ENCODE data around the gene FAM90A1. TPM values are rescaled to one million over a fixed set of nuclear protein-coding genes. Genes with fewer than 3 reads are reported as not detected.
"Not testable (repeated sequence)": the region's sequence is repeated elsewhere in the genome, so short reads cannot be mapped to it uniquely, and the experiment has no call there.

The FAM90A1 gene
- total and polyA plus RNA-seq, 5 donors: 0.07 to 0.51 (median 0.23) TPM; not detected in 1

- H3K9me3 ChIP-seq (ENCODE audit: control insufficient read depth, low read length); intact Hi-C loops (cut with DNase I); H3K4me1 ChIP-seq (ENCODE audit: control insufficient read depth, insufficient read depth, low read length); H3K27ac ChIP-seq (ENCODE audit: low read length); H3K27me3 ChIP-seq (ENCODE audit: control insufficient read depth, insufficient read depth); ATAC-seq: not testable (repeated sequence)
- peak overlapping the region; percentile 47 for H3K4me3 ChIP-seq (ENCODE audit: low read length)
- WGBS: under 1% methylated on average over 33 of the region's 35 CpGs
- DNase-seq: peak in 1 of 3 donors; percentile 91
Observed at GRCh38 chr12:8243682-8244161, 16.3 kb upstream of the FAM90A1 start.

GRCh38 chr12:8242880-8243681, 15.7 kb upstream of the FAM90A1 start:
- peak overlapping the region; percentile 56 for H3K4me3 ChIP-seq (ENCODE audit: low read length)
- H3K9me3 ChIP-seq (ENCODE audit: control insufficient read depth, low read length); intact Hi-C loops (cut with DNase I); H3K4me1 ChIP-seq (ENCODE audit: control insufficient read depth, insufficient read depth, low read length); H3K27me3 ChIP-seq (ENCODE audit: control insufficient read depth, insufficient read depth): not testable (repeated sequence)
- DNase-seq: peak; percentile 97 to 100 (median 99)
- H3K27ac ChIP-seq (ENCODE audit: low read length): peak overlapping the region; percentile 72
- under 1% methylated on average over 57 of the region's 57 CpGs for WGBS
- ATAC-seq: peak; percentile 100

- H3K4me1 ChIP-seq (ENCODE audit: control insufficient read depth, insufficient read depth, low read length); H3K27ac ChIP-seq (ENCODE audit: low read length); DNase-seq; H3K27me3 ChIP-seq (ENCODE audit: control insufficient read depth, insufficient read depth); ATAC-seq; intact Hi-C loops (cut with DNase I); H3K9me3 ChIP-seq (ENCODE audit: control insufficient read depth, low read length): not testable (repeated sequence)
- under 1% methylated on average over 28 of the region's 28 CpGs for WGBS
- H3K4me3 ChIP-seq (ENCODE audit: low read length): peak overlapping the region; percentile 56
Observed at GRCh38 chr12:8242622-8242879, 15.1 kb upstream of the FAM90A1 start.

GRCh38 chr12:8241917-8242621, 14.7 kb upstream of the FAM90A1 start:
- ATAC-seq; intact Hi-C loops (cut with DNase I); H3K9me3 ChIP-seq (ENCODE audit: control insufficient read depth, low read length); H3K27me3 ChIP-seq (ENCODE audit: control insufficient read depth, insufficient read depth); H3K27ac ChIP-seq (ENCODE audit: low read length); H3K4me1 ChIP-seq (ENCODE audit: control insufficient read depth, insufficient read depth, low read length): not testable (repeated sequence)
- H3K4me3 ChIP-seq (ENCODE audit: low read length): peak overlapping the region; percentile 56
- peak in 1 of 3 donors; percentile 67 for DNase-seq
- 9% methylated on average over 19 of the region's 20 CpGs for WGBS

- H3K9me3 ChIP-seq (ENCODE audit: control insufficient read depth, low read length); intact Hi-C loops (cut with DNase I); H3K4me3 ChIP-seq (ENCODE audit: low read length); DNase-seq; H3K4me1 ChIP-seq (ENCODE audit: control insufficient read depth, insufficient read depth, low read length); ATAC-seq; H3K27me3 ChIP-seq (ENCODE audit: control insufficient read depth, insufficient read depth); H3K27ac ChIP-seq (ENCODE audit: low read length): not testable (repeated sequence)
- WGBS: 63% methylated on average over 13 of the region's 13 CpGs
Observed at GRCh38 chr12:8240340-8241114, 13.1 kb upstream of the FAM90A1 start.

GRCh38 chr12:8237031-8237430, 9.6 kb upstream of the FAM90A1 start:
- 70% methylated on average over 12 of the region's 12 CpGs for WGBS
- DNase-seq; H3K4me1 ChIP-seq (ENCODE audit: control insufficient read depth, insufficient read depth, low read length); H3K9me3 ChIP-seq (ENCODE audit: control insufficient read depth, low read length); ATAC-seq; H3K27ac ChIP-seq (ENCODE audit: low read length); H3K4me3 ChIP-seq (ENCODE audit: low read length); H3K27me3 ChIP-seq (ENCODE audit: control insufficient read depth, insufficient read depth): not testable (repeated sequence)
- intact Hi-C loops (cut with DNase I): loop anchor here in 1 of 4 donors (5.0 kb wide), 1 partner anchor 130 kb away; no protein-coding TSS in a partner anchor

GRCh38 chr12:8235316-8236157, 8.1 kb upstream of the FAM90A1 start:
- H3K27me3 ChIP-seq (ENCODE audit: control insufficient read depth, insufficient read depth); H3K27ac ChIP-seq (ENCODE audit: low read length); H3K4me3 ChIP-seq (ENCODE audit: low read length); H3K4me1 ChIP-seq (ENCODE audit: control insufficient read depth, insufficient read depth, low read length); H3K9me3 ChIP-seq (ENCODE audit: control insufficient read depth, low read length); DNase-seq; ATAC-seq: not testable (repeated sequence)
- intact Hi-C loops (cut with DNase I): loop anchor here in 1 of 4 donors (5.0 kb wide), 1 partner anchor 128 kb away; no protein-coding TSS in a partner anchor
- WGBS: 90% methylated on average over 26 of the region's 26 CpGs

GRCh38 chr12:8234746-8235145, 7.3 kb upstream of the FAM90A1 start:
- not testable (repeated sequence) for H3K9me3 ChIP-seq (ENCODE audit: control insufficient read depth, low read length); H3K4me3 ChIP-seq (ENCODE audit: low read length); H3K27me3 ChIP-seq (ENCODE audit: control insufficient read depth, insufficient read depth); H3K27ac ChIP-seq (ENCODE audit: low read length); H3K4me1 ChIP-seq (ENCODE audit: control insufficient read depth, insufficient read depth, low read length); ATAC-seq; DNase-seq
- WGBS: 73% methylated on average over 7 of the region's 7 CpGs
- intact Hi-C loops (cut with DNase I): loop anchor here in 2 of 4 donors (5.0 kb wide), 1 partner anchor 127 kb away; no protein-coding TSS in a partner anchor

- not testable (repeated sequence) for ATAC-seq; H3K9me3 ChIP-seq (ENCODE audit: control insufficient read depth, low read length); H3K4me1 ChIP-seq (ENCODE audit: control insufficient read depth, insufficient read depth, low read length); H3K27ac ChIP-seq (ENCODE audit: low read length); H3K4me3 ChIP-seq (ENCODE audit: low read length); H3K27me3 ChIP-seq (ENCODE audit: control insufficient read depth, insufficient read depth); DNase-seq
- 77% methylated on average over 20 of the region's 20 CpGs for WGBS
- intact Hi-C loops (cut with DNase I): loop anchor here in 1 of 4 donors (5.0 kb wide), 1 partner anchor 127 kb away; no protein-coding TSS in a partner anchor
Observed at GRCh38 chr12:8233935-8234495, 6.6 kb upstream of the FAM90A1 start.

Data from right cardiac atrium (tissue), 5 donors.